HG02763 (cell line): ENCODE measurements around the gene N4BP2.

Experiments
- ATAC-seq: cut with Tn5 transposase; IDR thresholded peaks from one replicate; pipeline ENCODE4 v1.9.1; 2021; ENCODE audit warnings: mild to moderate bottlenecking, moderate library complexity; ENCODE audit not compliant: unreplicated experiment

N4BP2 gene

DNA sequence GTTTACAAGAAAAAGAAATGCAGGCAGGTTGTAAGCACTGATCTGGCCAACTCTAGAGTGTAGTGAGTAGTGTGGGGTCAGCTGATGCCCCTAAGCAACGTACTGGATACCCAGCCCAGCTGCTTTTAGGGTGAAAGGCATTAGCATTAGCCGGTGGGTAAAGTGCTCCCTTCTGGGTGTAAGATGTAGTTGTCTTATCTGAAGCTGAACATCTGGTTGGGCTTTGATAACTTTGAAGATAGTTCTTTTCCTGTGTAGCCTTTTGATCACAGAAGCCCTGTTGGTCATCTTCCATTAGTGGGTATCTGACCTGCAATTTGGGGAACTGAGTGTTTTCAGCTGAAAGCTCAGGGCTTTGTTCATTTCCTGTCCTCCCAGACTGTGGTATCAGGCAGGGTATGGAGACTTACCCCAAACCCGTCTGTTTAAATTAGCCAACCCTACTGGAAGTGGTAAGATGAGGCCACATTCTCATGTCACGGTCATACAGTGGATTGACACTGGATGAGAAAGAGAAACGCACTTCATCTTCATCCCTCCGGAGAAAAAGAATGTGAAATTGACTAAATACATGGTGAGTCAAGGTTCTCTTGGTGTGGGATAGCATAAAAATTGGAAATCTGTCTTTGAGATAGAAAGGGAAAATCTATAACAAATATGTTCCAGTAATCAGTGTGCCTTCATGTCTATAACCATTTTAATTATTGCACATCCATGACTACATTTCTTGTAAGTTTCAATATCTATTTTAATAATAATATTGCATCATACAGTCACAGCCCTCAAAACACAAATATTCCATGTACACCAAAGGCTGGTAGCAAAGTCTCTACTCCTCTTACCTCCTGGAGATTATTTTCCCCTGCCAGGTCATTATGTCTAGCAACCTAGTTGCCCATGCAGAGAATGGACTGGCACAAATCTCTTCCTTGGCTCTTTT is 148.9 kb downstream of the N4BP2 start:
- peak; percentile 51 for ATAC-seq

DNA sequence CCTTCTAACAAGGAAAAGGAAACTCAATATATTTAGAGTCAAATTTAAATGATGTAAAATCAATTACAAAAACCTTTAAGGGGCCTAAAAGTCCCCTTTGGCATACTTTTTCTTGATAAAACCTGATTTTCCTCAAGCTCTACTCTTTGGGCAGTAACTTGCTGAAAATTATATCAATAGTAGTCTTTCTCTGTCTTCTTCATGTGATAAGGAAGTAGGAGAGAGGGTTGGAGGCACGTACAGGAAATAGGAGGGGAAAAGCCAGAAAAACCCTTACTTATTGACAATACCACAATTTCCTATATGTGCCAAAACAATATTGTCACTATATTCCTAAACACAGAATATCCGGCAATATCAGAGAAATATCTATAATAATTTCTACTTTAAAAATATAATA is 149.8 kb downstream of the N4BP2 start:
- no peak for ATAC-seq
